ENCODE results near the gene C1orf232.

The C1orf232 gene

DNA sequence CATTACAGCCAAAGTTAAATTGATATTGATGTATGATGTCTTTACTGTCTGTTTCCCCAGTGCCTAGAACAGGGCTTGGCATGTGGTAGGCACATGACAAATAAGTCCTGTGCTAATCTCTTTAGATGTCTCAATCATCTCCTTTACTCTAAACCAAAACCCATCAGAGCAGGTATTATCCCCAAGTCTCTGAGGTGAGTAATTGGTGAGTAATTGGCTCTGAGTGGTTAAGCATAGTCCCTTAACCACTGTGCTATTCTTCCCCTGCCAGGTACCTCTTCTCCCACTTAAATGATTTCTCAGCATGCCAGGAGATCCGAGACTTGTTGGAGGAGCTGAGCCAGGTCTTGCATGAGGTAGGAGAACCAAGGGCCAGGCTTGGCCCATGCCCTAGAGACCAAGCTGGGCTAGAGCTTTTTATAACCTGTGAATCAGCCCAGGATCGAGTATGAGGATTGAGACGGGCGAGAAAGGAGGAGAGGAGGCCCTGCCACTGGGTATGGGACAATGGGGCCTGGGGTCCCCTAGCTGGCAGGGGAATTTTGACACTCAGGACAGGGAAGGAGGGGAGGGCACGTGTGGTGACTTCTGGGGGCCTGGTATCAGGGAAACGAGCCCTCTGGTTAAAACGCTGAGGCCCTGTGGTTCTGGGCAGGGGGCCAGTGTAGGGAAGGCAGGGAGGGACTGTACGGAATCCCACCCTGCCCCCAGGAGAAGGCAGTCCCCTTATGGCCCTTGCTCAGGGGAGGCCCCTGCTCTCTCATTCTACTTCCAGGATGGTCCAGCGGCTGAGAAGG is 13.0 kb upstream of the C1orf232 start:
- no peak for DNase-seq
- in situ Hi-C loops (cut with MboI; ENCODE audit: low pct_unique_long_range_greater_than_20kb, low sequenced_read_pairs) = no loop called here

- in situ Hi-C loops (cut with MboI; ENCODE audit: low pct_unique_long_range_greater_than_20kb, low sequenced_read_pairs) = no loop called here
- no peak for DNase-seq
These were observed 11.3 kb upstream of the C1orf232 start for GRCh38 chr1:26180010-26180506.

DNA sequence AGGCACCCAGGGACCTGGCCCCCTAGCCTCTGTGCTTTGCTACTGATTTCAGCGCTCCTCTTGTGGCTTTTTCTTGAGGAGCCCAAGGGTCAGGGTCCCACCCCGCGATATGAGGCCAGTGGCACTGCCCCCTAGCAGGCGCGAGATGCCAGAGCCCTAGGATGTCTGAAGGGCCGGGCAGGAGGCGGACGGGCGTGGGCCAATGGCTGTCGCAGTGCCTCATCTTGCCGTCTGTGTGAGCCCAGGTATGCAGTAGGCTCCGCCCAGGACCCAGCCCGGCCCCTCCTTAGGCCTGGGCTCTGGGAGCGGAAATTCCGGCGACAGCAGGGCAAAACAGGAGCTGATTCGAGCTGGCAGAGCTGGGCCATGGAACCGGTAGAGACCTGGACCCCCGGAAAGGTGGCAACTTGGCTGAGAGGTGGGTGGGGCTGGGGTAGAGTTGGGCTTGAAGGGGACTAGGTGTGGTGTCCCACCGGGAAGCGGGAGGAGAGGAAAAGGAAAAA is 8.5 kb upstream of the C1orf232 start, which contains the start of gene CNKSR1:
CNKSR1 (plus strand) TSS at position 310 of the 503 bp plus-strand sequence; CDS start at position 367, 57 bp downstream.
- in situ Hi-C loops (cut with MboI; ENCODE audit: low pct_unique_long_range_greater_than_20kb, low sequenced_read_pairs) = no loop called here

DNA sequence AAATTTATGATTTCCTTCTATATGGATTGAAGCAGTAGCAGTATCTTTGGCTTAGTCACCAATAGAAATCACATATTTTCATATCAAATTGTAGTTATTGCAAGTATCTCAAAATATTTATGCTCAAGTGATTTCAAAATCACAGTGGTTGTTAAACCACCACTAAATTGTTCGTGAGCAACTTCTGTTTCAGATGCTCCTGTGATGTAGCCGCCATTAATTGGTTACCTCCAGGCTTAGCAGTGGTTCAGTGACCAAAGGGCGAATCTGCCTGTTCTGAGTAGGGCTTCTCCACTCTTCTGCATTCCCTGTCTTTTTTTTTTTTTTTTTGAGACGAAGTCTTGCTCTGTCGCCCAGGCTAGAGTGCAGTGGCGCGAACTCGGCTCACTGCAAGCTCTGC is 6.6 kb upstream of the C1orf232 start:
- in situ Hi-C loops (cut with MboI; ENCODE audit: low pct_unique_long_range_greater_than_20kb, low sequenced_read_pairs) = no loop called here
- no peak for DNase-seq

More for the DNA sequence above, 8.5 kb upstream of the C1orf232 start, which contains the start of gene CNKSR1:
- no peak for DNase-seq

DNA sequence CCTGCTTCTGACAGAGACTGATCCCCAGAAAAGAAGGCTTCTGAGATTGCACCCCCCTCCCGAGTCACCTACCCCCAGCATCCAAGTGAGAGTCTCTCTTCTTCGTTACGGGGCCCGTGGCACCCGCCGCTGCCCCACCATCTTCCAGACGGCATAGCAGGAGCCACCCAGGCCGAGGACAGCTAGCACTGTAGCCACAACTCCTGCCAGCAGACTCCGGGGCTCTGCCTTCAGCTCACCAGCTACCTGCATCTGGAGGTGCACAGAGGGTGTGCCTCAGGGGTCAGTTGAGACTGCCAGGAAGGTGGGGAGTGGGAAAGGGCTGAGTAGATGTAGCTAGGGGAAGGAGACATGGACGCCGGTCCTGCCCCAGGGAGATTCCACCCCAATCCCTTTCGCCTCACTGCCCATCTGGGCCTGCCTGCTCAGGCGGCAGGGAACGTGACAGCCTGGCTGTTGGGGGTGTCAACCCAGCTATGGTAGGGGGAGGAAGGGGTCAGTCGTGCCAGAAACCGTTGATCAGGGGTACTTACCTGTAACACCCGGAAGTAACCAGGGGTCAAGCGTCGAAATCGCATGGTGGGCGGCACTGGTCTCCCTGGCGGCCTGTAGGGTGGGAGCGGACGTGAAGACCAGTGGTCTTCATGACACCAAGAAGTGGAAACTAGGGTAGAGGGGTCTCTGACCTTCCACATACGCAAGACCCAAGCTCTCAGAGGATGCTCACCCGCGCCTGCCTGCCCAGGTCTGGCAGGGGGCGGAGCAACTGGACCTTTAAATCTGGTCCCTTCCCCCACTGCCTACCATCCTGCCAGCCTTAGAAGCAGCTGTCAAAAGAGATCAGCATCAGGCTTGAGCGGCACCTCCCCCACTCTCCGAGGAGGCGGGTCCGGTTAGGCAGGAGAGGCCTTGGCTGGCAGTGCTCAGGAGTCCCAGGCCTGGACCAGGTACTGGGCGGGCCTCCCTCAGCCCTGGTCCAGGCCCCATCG is 2.6 kb upstream of the C1orf232 start, which contains the start of gene ZNF593OS:
ZNF593OS (minus strand) TSS at position 749 of the 989 bp plus-strand sequence; CDS start at position 578, 171 bp downstream.
- in situ Hi-C loops (cut with MboI; ENCODE audit: low pct_unique_long_range_greater_than_20kb, low sequenced_read_pairs) = no loop called here
- DNase-seq = no peak

DNA sequence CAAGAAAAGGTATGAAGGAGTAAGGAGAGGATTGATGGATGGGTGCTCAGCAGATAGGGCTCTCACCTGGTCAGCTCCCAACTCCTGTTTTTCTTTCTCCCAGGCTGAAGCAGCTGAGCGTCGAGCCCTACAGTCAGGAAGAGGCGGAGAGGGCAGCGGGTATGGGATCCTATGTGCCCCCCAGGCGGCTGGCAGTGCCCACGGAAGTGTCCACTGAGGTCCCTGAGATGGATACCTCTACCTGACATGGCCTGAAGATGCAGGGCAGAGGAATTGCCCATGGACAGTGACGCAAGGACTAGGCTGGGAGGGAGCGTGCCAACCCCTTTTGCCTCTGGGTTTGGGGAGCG is 1.7 kb upstream of the C1orf232 start:
- no peak for DNase-seq
- in situ Hi-C loops (cut with MboI; ENCODE audit: low pct_unique_long_range_greater_than_20kb, low sequenced_read_pairs) = no loop called here

DNA sequence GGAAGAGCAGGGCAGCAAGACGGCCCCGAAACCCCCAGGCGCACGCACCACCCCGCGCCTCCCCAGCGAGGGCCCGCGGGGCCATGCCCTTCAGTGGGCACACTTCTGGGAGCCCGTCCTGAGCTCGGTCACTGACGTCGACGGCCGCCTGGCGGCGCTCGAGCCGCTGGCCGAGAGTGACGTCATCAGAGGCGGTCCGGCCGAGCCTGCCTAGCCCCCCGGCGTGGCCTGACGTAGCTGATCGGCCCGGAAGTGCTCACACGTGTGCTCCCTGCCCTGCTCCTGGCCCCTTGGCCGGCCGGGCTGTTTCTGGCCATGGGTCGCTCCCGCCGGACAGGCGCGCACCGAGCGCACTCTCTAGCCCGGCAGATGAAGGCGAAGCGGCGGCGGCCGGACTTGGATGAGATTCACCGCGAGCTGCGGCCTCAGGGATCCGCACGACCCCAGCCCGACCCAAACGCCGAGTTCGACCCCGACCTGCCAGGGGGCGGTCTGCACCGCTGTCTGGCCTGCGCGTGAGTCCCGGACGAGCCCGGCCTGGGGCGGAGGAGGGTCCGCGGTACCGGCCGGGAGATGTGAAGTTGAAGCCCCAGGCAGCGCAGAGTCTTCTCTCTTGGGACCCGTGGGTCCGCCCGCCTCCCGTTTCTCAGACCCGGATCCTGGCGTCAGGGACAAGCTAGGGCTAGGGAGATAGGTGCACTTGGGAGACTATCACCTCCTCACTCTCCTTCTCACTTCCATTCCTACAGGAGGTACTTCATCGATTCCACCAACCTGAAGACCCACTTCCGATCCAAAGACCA is 1.1 kb upstream of the C1orf232 start, which contains the start of gene ZNF593:
ZNF593 (plus strand) TSS at position 240 of the 803 bp plus-strand sequence; CDS start at position 316, 76 bp downstream.
- in situ Hi-C loops (cut with MboI; ENCODE audit: low pct_unique_long_range_greater_than_20kb, low sequenced_read_pairs) = no loop called here
- DNase-seq = peak; percentile 92

GRCh38 chr1:26169198-26169554 is 413 bp upstream of the C1orf232 start:
- DNase-seq = no peak
- in situ Hi-C loops (cut with MboI; ENCODE audit: low pct_unique_long_range_greater_than_20kb, low sequenced_read_pairs) = no loop called here

DNA sequence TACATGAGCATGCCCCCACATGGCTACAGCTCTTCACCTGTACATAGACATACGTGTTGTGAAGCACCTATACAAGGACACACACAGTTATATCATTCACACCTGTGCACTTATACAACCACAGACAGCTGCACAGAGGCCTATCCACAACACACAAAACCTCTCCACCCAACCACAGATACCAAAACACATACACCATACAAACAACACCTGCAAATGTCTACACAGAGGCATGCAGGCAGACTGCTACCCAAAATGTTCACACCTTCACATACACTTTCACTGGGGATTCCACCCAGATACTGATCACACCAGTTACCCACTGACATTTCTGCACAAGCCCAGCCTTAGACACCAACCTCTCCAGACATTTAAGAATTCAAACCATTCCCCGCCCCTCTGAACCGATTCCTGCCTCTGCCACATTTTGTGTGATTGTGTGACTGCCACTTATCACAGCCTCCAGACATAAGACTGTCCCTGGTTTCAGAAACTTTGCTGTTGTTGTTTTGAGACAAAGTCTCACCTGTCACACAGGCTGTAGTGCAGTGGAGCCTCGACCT is 2.0 kb downstream of the C1orf232 start:
- in situ Hi-C loops (cut with MboI; ENCODE audit: low pct_unique_long_range_greater_than_20kb, low sequenced_read_pairs) = no loop called here
- no peak for DNase-seq

DNA sequence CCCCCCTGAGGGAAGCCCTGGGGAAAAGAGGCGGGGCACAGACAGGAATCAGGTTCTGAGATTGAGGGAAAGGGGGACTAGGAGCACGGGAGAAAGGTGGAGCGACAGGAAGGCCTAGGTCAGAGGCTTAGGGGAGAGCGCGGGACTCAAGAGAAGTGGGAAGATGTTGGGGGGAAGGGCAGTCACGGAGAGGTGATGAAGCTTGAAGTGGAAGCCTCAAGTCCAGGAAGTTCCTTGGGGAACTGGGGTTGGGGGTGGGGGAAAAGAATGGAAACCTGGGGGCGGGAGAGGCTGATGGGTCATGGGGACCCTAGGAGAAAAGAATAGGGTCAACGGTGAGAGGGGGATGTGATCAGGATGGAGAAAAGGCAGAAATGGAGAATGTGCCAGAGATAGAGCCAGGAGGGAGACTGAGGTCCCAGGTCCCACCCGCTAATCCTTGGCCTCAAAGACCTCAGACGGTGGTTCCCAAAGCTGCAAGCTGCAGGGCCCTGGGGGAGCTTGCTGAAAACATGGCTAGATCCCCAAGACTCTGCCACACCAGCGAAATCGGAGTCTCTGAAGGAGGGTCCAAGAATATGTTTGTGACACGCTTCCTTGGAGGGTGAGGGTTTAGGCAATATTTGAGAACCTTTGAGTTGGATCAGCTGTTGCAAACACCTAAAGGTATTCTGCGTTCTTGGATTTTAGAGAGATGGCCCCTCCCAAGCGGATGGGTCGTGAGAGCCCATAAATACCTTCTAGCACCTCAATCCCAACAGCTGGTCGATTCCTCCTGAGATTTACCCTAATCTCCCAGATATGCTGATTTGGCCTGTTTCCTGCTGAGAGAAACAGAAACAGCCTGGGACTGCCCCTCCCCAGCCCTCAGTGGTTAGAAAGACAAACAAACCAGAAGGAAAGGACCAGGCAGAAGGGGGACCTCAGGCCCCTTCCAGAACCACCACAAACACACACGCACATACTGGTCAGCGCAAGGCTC is 3.6 kb downstream of the C1orf232 start:
- DNase-seq = no peak
- in situ Hi-C loops (cut with MboI; ENCODE audit: low pct_unique_long_range_greater_than_20kb, low sequenced_read_pairs) = no loop called here

DNA sequence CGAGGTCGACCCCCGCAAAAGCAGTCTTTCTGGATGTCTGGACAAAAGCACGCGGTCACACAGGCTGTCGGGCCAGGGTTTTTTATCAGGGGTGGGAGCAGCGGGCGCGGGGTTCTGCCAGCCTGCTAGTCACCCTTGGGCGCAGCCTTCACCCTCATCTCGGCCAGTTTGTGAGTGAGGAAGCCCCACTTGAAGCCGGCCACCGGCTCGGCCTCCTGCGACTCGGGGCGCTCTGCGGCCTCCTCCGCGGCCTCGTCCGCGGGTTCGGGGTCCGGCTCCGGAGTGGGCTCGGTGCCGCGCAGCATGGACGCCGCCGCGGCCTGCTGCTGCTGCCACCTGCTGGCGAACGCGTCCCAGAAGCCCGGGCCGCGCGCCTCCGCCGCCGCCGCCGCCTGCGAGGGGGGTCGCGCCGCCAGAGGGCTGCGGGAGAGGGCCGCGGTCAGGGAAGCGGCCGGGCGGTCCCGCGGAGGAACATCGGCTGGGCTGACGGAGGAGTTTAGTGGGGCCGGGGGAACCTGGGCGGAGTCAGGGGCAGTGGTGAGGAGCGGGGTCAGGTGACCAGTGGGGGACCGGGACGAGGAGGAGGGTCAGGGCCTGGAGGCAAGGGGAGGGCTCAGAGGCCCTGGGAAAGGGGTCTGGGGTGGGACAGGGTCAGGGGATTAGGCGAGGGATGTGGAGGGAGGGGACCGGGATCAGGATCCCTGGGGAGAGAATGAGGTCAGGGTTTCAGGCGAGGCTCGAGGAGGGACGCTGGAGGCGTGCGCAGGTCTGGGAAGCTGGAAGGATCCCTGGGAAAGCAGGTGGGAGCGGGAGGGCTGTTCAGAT is 4.5 kb downstream of the C1orf232 start:
- peak; percentile 43 for DNase-seq
- in situ Hi-C loops (cut with MboI; ENCODE audit: low pct_unique_long_range_greater_than_20kb, low sequenced_read_pairs) = no loop called here

- in situ Hi-C loops (cut with MboI; ENCODE audit: low pct_unique_long_range_greater_than_20kb, low sequenced_read_pairs) = no loop called here
- no peak for DNase-seq
These were observed 5.1 kb downstream of the C1orf232 start for GRCh38 chr1:26163684-26164035.

DNA sequence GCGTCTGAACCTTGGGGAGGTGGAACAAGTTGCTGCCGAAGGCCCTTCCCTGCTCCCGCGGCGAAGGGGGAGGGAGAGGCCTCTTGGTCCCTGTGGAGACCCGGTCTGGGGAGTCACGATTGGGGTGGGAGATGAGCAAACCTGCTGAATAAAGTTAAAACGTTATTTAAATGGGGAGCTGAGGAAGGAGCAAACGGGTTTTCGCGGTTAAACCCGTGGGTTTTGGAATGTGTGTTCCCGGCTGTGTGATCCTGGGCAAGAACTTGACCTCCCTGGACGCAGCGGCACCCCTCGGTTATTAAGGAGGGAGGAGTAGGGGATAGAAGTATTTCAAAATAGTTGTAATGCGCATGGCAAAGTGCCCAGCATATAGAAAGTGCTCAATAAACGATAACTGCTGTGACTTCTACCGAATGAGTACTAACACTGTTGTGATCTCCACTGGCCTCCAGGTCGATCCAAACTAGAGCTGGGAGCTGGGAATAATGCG is 6.5 kb downstream of the C1orf232 start:
- in situ Hi-C loops (cut with MboI; ENCODE audit: low pct_unique_long_range_greater_than_20kb, low sequenced_read_pairs) = no loop called here
- DNase-seq = peak; percentile 47

DNA sequence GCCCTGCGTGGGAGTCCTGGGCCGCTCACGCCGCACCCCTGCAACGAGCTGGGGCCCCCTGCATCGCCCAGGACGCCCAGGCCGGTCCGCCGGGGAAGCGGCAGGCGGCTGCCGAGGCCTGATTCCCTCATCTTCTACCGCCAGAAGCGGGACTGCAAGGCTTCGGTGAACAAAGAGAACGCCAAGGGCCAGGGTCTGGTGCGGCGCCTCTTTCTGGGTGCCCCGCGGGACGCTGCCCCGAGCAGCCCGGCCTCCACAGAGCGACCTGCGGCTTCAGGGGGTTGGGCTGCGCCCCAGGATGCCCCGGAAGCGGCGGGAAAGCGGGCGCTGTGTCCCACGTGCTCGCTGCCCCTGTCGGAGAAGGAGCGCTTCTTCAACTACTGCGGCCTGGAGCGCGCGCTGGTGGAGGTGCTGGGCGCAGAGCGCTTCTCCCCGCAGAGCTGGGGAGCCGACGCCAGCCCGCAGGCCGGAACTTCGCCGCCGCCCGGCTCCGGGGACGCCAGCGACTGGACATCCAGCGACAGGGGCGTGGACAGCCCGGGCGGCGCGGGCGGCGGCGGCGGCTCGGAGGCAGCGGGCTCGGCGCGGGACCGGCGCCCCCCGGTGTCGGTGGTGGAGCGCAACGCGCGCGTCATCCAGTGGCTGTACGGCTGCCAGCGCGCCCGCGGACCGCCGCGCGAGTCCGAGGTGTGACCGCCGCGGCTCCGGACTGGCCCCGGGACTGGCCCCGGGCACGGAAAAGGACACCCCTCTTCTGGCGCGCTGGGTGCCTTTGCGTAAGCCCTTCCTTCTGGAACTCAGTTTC is 7.1 kb downstream of the C1orf232 start:
- in situ Hi-C loops (cut with MboI; ENCODE audit: low pct_unique_long_range_greater_than_20kb, low sequenced_read_pairs) = no loop called here
- peak; percentile 50 for DNase-seq

DNA sequence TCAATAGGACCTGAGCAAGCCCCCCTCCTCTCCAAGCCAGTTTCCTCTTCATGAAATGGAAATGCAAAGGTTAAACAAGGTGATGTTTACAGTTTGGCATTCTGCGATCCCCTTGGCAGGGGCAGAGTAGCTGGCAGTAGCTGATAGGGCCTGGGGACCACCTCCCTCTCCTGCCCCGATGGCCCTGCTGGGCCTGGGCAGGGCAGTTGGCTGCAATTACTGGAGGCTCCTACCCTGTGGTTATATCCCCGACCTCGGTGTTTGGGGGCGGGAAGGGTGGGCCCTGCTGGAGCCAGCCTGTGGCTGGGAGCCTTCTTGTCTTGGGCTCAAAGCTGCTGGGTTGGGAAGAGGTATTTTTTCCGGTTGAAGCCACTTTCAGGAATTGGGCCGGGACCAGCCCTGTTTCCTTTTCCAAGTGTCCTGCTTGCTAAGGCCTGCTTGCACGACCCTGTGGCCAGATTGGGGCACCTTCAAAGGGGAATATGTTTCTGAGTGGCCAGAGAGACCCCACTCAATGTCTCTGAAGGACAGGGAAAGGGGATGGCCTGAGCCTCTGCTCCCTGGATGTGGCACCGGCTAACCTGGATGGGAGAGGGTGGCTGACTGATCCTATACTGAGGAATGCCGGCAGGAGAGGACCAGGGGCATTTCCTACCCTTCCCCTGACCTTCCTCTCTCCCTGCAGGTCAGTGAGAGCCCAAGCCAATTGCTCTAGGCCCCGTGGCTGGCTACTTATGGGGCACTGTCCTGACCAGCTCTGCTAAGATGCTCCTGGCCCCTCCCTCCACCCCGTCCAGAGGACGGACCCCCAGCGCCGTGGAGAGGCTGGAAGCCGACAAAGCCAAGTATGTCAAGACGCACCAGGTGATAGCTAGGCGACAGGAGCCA is 8.0 kb downstream of the C1orf232 start:
- in situ Hi-C loops (cut with MboI; ENCODE audit: low pct_unique_long_range_greater_than_20kb, low sequenced_read_pairs) = no loop called here

More for the DNA sequence above, 8.0 kb downstream of the C1orf232 start:
- no peak for DNase-seq
